GM19099 (cell line): ENCODE measurements around the gene SORCS1.

Experiments used
- POLR2A ChIP-seq: IDR thresholded peaks from 3 replicates; pipeline ENCODE4 v1.6.1; 2011; ENCODE audit warnings: low read depth; ENCODE audit not compliant: insufficient read length; ENCODE audit errors: extremely low read depth

Gene SORCS1

GRCh38 chr10:106655636-106656035 is 508.9 kb downstream of the SORCS1 start:
- TF ChIP-seq POLR2A: no peak

GRCh38 chr10:106655165-106655564 is 509.3 kb downstream of the SORCS1 start:
- no peak for TF ChIP-seq POLR2A

GRCh38 chr10:106652279-106652678 is 512.2 kb downstream of the SORCS1 start:
- TF ChIP-seq POLR2A: no peak

- no peak for TF ChIP-seq POLR2A
These were observed 515.7 kb downstream of the SORCS1 start for GRCh38 chr10:106648534-106649481.

GRCh38 chr10:106643473-106643872 is 521.0 kb downstream of the SORCS1 start:
- no peak for TF ChIP-seq POLR2A

- TF ChIP-seq POLR2A: no peak
These were observed 526.6 kb downstream of the SORCS1 start for GRCh38 chr10:106637873-106638272.

- no peak for TF ChIP-seq POLR2A
These were observed 527.6 kb downstream of the SORCS1 start for GRCh38 chr10:106636766-106637491.

- TF ChIP-seq POLR2A: no peak
These were observed 528.6 kb downstream of the SORCS1 start for GRCh38 chr10:106635947-106636346.

- no peak for TF ChIP-seq POLR2A
These were observed 533.3 kb downstream of the SORCS1 start for GRCh38 chr10:106631016-106631702.

GRCh38 chr10:106626371-106626770 is 538.1 kb downstream of the SORCS1 start:
- TF ChIP-seq POLR2A: no peak

- TF ChIP-seq POLR2A: no peak
These were observed 538.8 kb downstream of the SORCS1 start for GRCh38 chr10:106625751-106626150.

GRCh38 chr10:106619346-106619745 is 545.2 kb downstream of the SORCS1 start:
- TF ChIP-seq POLR2A: no peak

- no peak for TF ChIP-seq POLR2A
These were observed 545.9 kb downstream of the SORCS1 start for GRCh38 chr10:106618646-106619045.

- no peak for TF ChIP-seq POLR2A
These were observed 549.4 kb downstream of the SORCS1 start for GRCh38 chr10:106615081-106615480.

- TF ChIP-seq POLR2A: no peak
These were observed 550.2 kb downstream of the SORCS1 start for GRCh38 chr10:106614293-106614692.
